ENCODE results near the gene PAM. TPM values are rescaled to one million over a fixed set of nuclear protein-coding genes. Genes with fewer than 3 reads are reported as not detected.

PAM gene
- total and polyA plus RNA-seq, 2 donors = 22.1 to 76.3 TPM

GRCh38 chr5:102865510-102866236, 110.6 kb downstream of the PAM start:
- H3K27me3 ChIP-seq (ENCODE audit: control insufficient read depth in 2 of 2, insufficient read depth in 1 of 2, low read length in 1 of 2) = peaks cover 0 to 10% of the 10 kb centered on the region in 2 donors

GRCh38 chr5:102866237-102866600, 111.1 kb downstream of the PAM start:
- DNase-seq (ENCODE audit: low read depth in 6 of 9, low spot score in 9 of 9) = peak in 3 of 9 donors; percentile 5 to 34 (median 18)
- H3K4me1 ChIP-seq (ENCODE audit: control insufficient read depth in 2 of 2, insufficient read depth in 2 of 2, low read length in 2 of 2) = peaks cover 0 to 5% of the 10 kb centered on the region in 2 donors
- peak overlapping the region in 1 of 2 donors; percentile 56 for H3K27ac ChIP-seq (ENCODE audit: low read depth in 1 of 2, low read length in 1 of 2)

More at GRCh38 chr5:102865510-102866236, 110.6 kb downstream of the PAM start:
- H3K4me1 ChIP-seq (ENCODE audit: control insufficient read depth in 2 of 2, insufficient read depth in 2 of 2, low read length in 2 of 2) = peaks cover 0 to 5% of the 10 kb centered on the region in 2 donors
- peak in 4 of 9 donors; percentile 10 to 52 (median 22) for DNase-seq (ENCODE audit: low read depth in 6 of 9, low spot score in 9 of 9)
- peak overlapping the region; percentile 57 to 67 for H3K4me3 ChIP-seq (ENCODE audit: low read length in 2 of 2)
- 1% methylated on average over 54 of the region's 54 CpGs for WGBS
- H3K36me3 ChIP-seq (ENCODE audit: control insufficient read depth in 2 of 2, insufficient read depth in 2 of 2, low read length in 1 of 2) = no peaks in the 10 kb centered on the region
- peak overlapping the region in 1 of 2 donors; percentile 65 for H3K27ac ChIP-seq (ENCODE audit: low read depth in 1 of 2, low read length in 1 of 2)
- no peaks in the 10 kb centered on the region for H3K9me3 ChIP-seq (ENCODE audit: control insufficient read depth in 2 of 2, insufficient read depth in 1 of 2, low read length in 1 of 2)

GRCh38 chr5:102867992-102868662, 113.0 kb downstream of the PAM start:
- Histone ChIP-seq H3K27ac (ENCODE audit: low read depth in 1 of 2, low read length in 1 of 2) (no peak overlapping the region), H3K36me3 (ENCODE audit: control insufficient read depth in 2 of 2, insufficient read depth in 2 of 2, low read length in 1 of 2) (no peaks in the 10 kb centered on the region), H3K9me3 (ENCODE audit: control insufficient read depth in 2 of 2, insufficient read depth in 1 of 2, low read length in 1 of 2) (no peaks in the 10 kb centered on the region), H3K4me1 (ENCODE audit: control insufficient read depth in 2 of 2, insufficient read depth in 2 of 2, low read length in 2 of 2) (peaks cover 0 to 5% of the 10 kb centered on the region in 2 donors), H3K4me3 (ENCODE audit: low read length in 2 of 2) (no peak overlapping the region), H3K27me3 (ENCODE audit: control insufficient read depth in 2 of 2, insufficient read depth in 1 of 2, low read length in 1 of 2) (peaks cover 0 to 10% of the 10 kb centered on the region in 2 donors)
- 97% methylated on average over 3 of the region's 3 CpGs for WGBS
- DNase-seq (ENCODE audit: low read depth in 6 of 9, low spot score in 9 of 9) = no peak

More at GRCh38 chr5:102866237-102866600, 111.1 kb downstream of the PAM start:
- Histone ChIP-seq H3K36me3 (ENCODE audit: control insufficient read depth in 2 of 2, insufficient read depth in 2 of 2, low read length in 1 of 2) (no peaks in the 10 kb centered on the region), H3K4me3 (ENCODE audit: low read length in 2 of 2) (peak overlapping the region; percentile 57 to 67), H3K27me3 (ENCODE audit: control insufficient read depth in 2 of 2, insufficient read depth in 1 of 2, low read length in 1 of 2) (peaks cover 0 to 10% of the 10 kb centered on the region in 2 donors), H3K9me3 (ENCODE audit: control insufficient read depth in 2 of 2, insufficient read depth in 1 of 2, low read length in 1 of 2) (no peaks in the 10 kb centered on the region)
- under 1% methylated on average over 7 of the region's 7 CpGs for WGBS

GRCh38 chr5:102869230-102869629, 114.1 kb downstream of the PAM start:
- Histone ChIP-seq H3K36me3 (ENCODE audit: control insufficient read depth in 2 of 2, insufficient read depth in 2 of 2, low read length in 1 of 2) (no peaks in the 10 kb centered on the region), H3K4me3 (ENCODE audit: low read length in 2 of 2) (no peak overlapping the region), H3K27ac (ENCODE audit: low read depth in 1 of 2, low read length in 1 of 2) (no peak overlapping the region), H3K4me1 (ENCODE audit: control insufficient read depth in 2 of 2, insufficient read depth in 2 of 2, low read length in 2 of 2) (peaks cover 0 to 5% of the 10 kb centered on the region in 2 donors), H3K9me3 (ENCODE audit: control insufficient read depth in 2 of 2, insufficient read depth in 1 of 2, low read length in 1 of 2) (no peaks in the 10 kb centered on the region), H3K27me3 (ENCODE audit: control insufficient read depth in 2 of 2, insufficient read depth in 1 of 2, low read length in 1 of 2) (peaks cover 0 to 10% of the 10 kb centered on the region in 2 donors)
- no peak for DNase-seq (ENCODE audit: low read depth in 6 of 9, low spot score in 9 of 9)
- WGBS = 100% methylated on average over 1 of the region's 1 CpG

GRCh38 chr5:102873379-102873932, 118.4 kb downstream of the PAM start:
- no peaks in the 10 kb centered on the region for H3K36me3 ChIP-seq (ENCODE audit: control insufficient read depth in 2 of 2, insufficient read depth in 2 of 2, low read length in 1 of 2)
- H3K4me3 ChIP-seq (ENCODE audit: low read length in 2 of 2) = no peak overlapping the region
- H3K4me1 ChIP-seq (ENCODE audit: control insufficient read depth in 2 of 2, insufficient read depth in 2 of 2, low read length in 2 of 2) = no peaks in the 10 kb centered on the region
- no peak for DNase-seq (ENCODE audit: low read depth in 6 of 9, low spot score in 9 of 9)
- H3K9me3 ChIP-seq (ENCODE audit: control insufficient read depth in 2 of 2, insufficient read depth in 1 of 2, low read length in 1 of 2) = no peaks in the 10 kb centered on the region
- no peak overlapping the region for H3K27ac ChIP-seq (ENCODE audit: low read depth in 1 of 2, low read length in 1 of 2)
- 92% methylated on average over 11 of the region's 11 CpGs for WGBS
- no peaks in the 10 kb centered on the region for H3K27me3 ChIP-seq (ENCODE audit: control insufficient read depth in 2 of 2, insufficient read depth in 1 of 2, low read length in 1 of 2)

GRCh38 chr5:102874054-102874453, 118.9 kb downstream of the PAM start:
- H3K27me3 ChIP-seq (ENCODE audit: control insufficient read depth in 2 of 2, insufficient read depth in 1 of 2, low read length in 1 of 2) = no peaks in the 10 kb centered on the region
- no peak overlapping the region for H3K27ac ChIP-seq (ENCODE audit: low read depth in 1 of 2, low read length in 1 of 2)
- no peaks in the 10 kb centered on the region for H3K9me3 ChIP-seq (ENCODE audit: control insufficient read depth in 2 of 2, insufficient read depth in 1 of 2, low read length in 1 of 2)
- no peaks in the 10 kb centered on the region for H3K4me1 ChIP-seq (ENCODE audit: control insufficient read depth in 2 of 2, insufficient read depth in 2 of 2, low read length in 2 of 2)
- DNase-seq (ENCODE audit: low read depth in 6 of 9, low spot score in 9 of 9) = no peak
- H3K36me3 ChIP-seq (ENCODE audit: control insufficient read depth in 2 of 2, insufficient read depth in 2 of 2, low read length in 1 of 2) = no peaks in the 10 kb centered on the region
- 68% methylated on average over 5 of the region's 5 CpGs for WGBS
- no peak overlapping the region for H3K4me3 ChIP-seq (ENCODE audit: low read length in 2 of 2)

- Histone ChIP-seq H3K4me1 (ENCODE audit: control insufficient read depth in 2 of 2, insufficient read depth in 2 of 2, low read length in 2 of 2) (no peaks in the 10 kb centered on the region), H3K27me3 (ENCODE audit: control insufficient read depth in 2 of 2, insufficient read depth in 1 of 2, low read length in 1 of 2) (no peaks in the 10 kb centered on the region), H3K4me3 (ENCODE audit: low read length in 2 of 2) (no peak overlapping the region), H3K9me3 (ENCODE audit: control insufficient read depth in 2 of 2, insufficient read depth in 1 of 2, low read length in 1 of 2) (no peaks in the 10 kb centered on the region), H3K27ac (ENCODE audit: low read depth in 1 of 2, low read length in 1 of 2) (no peak overlapping the region), H3K36me3 (ENCODE audit: control insufficient read depth in 2 of 2, insufficient read depth in 2 of 2, low read length in 1 of 2) (no peaks in the 10 kb centered on the region)
- 95% methylated on average over 4 of the region's 4 CpGs for WGBS
- no peak for DNase-seq (ENCODE audit: low read depth in 6 of 9, low spot score in 9 of 9)
These were observed 120.6 kb downstream of the PAM start for GRCh38 chr5:102875721-102876123.

GRCh38 chr5:102876610-102877009, 121.5 kb downstream of the PAM start:
- WGBS = 96% methylated on average over 4 of the region's 4 CpGs
- no peak for DNase-seq (ENCODE audit: low read depth in 6 of 9, low spot score in 9 of 9)
- no peaks in the 10 kb centered on the region for H3K27me3 ChIP-seq (ENCODE audit: control insufficient read depth in 2 of 2, insufficient read depth in 1 of 2, low read length in 1 of 2)
- H3K9me3 ChIP-seq (ENCODE audit: control insufficient read depth in 2 of 2, insufficient read depth in 1 of 2, low read length in 1 of 2) = no peaks in the 10 kb centered on the region
- H3K4me3 ChIP-seq (ENCODE audit: low read length in 2 of 2) = no peak overlapping the region
- H3K4me1 ChIP-seq (ENCODE audit: control insufficient read depth in 2 of 2, insufficient read depth in 2 of 2, low read length in 2 of 2) = no peaks in the 10 kb centered on the region
- H3K27ac ChIP-seq (ENCODE audit: low read depth in 1 of 2, low read length in 1 of 2) = no peak overlapping the region
- no peaks in the 10 kb centered on the region for H3K36me3 ChIP-seq (ENCODE audit: control insufficient read depth in 2 of 2, insufficient read depth in 2 of 2, low read length in 1 of 2)

- 80% methylated on average over 6 of the region's 6 CpGs for WGBS
- H3K9me3 ChIP-seq (ENCODE audit: control insufficient read depth in 2 of 2, insufficient read depth in 1 of 2, low read length in 1 of 2) = no peaks in the 10 kb centered on the region
- H3K4me3 ChIP-seq (ENCODE audit: low read length in 2 of 2) = no peak overlapping the region
- DNase-seq (ENCODE audit: low read depth in 6 of 9, low spot score in 9 of 9) = no peak
- H3K27ac ChIP-seq (ENCODE audit: low read depth in 1 of 2, low read length in 1 of 2) = no peak overlapping the region
- no peaks in the 10 kb centered on the region for H3K27me3 ChIP-seq (ENCODE audit: control insufficient read depth in 2 of 2, insufficient read depth in 1 of 2, low read length in 1 of 2)
- no peaks in the 10 kb centered on the region for H3K4me1 ChIP-seq (ENCODE audit: control insufficient read depth in 2 of 2, insufficient read depth in 2 of 2, low read length in 2 of 2)
- H3K36me3 ChIP-seq (ENCODE audit: control insufficient read depth in 2 of 2, insufficient read depth in 2 of 2, low read length in 1 of 2) = no peaks in the 10 kb centered on the region
These were observed 124.6 kb downstream of the PAM start for GRCh38 chr5:102879741-102880140.
